HG03575 (cell line): ENCODE results near the gene SAPCD2.

ENCODE experiments used
- ATAC-seq: cut with Tn5 transposase; IDR thresholded peaks from one replicate; pipeline ENCODE4 v1.9.1; 2021; ENCODE audit not compliant: unreplicated experiment, insufficient number of reproducible peaks, low FRiP score; ENCODE audit errors: extremely low read depth

The SAPCD2 gene

GRCh38 chr9:137013571-137013940, 56.8 kb downstream of the SAPCD2 start:
- no peak for ATAC-seq

GRCh38 chr9:137012694-137013570, 57.4 kb downstream of the SAPCD2 start:
- ATAC-seq = no peak
